GM19397 (cell line): ENCODE measurements around the gene MMD.
"Not testable (repeated sequence)": the region's sequence is repeated elsewhere in the genome, so short reads cannot be mapped to it uniquely, and the experiment has no call there.

Experiments used
- ATAC-seq: cut with Tn5 transposase; IDR thresholded peaks from one replicate; pipeline ENCODE4 v1.9.1; 2021; ENCODE audit warnings: mild to moderate bottlenecking, moderate library complexity; ENCODE audit not compliant: unreplicated experiment

Gene MMD

GRCh38 chr17:55424893-55425540 is 3.4 kb upstream of the MMD start:
- ATAC-seq: no peak

- ATAC-seq: no peak
These were observed 1.9 kb upstream of the MMD start for GRCh38 chr17:55423535-55423934.

GRCh38 chr17:55422828-55423164 is 1.2 kb upstream of the MMD start:
- not testable (repeated sequence) for ATAC-seq

- ATAC-seq: no peak
These were observed 858 bp downstream of the MMD start for GRCh38 chr17:55420776-55421178.

- peak; percentile 25 for ATAC-seq
These were observed 1.4 kb downstream of the MMD start for GRCh38 chr17:55420067-55420775.

GRCh38 chr17:55418369-55419268 is 3.0 kb downstream of the MMD start:
- no peak for ATAC-seq

- ATAC-seq: no peak
These were observed 4.0 kb downstream of the MMD start for GRCh38 chr17:55417411-55418268.

- ATAC-seq: no peak
These were observed 5.1 kb downstream of the MMD start for GRCh38 chr17:55416470-55417052.

- no peak for ATAC-seq
These were observed 5.6 kb downstream of the MMD start for GRCh38 chr17:55416000-55416399.

- no peak for ATAC-seq
These were observed 6.7 kb downstream of the MMD start for GRCh38 chr17:55414983-55415382.

- no peak for ATAC-seq
These were observed 7.7 kb downstream of the MMD start for GRCh38 chr17:55413825-55414489.

- no peak for ATAC-seq
These were observed 10.2 kb downstream of the MMD start for GRCh38 chr17:55411463-55411855.

GRCh38 chr17:55410722-55411462 is 10.7 kb downstream of the MMD start:
- ATAC-seq: no peak

- no peak for ATAC-seq
These were observed 12.4 kb downstream of the MMD start for GRCh38 chr17:55409030-55409800.

- no peak for ATAC-seq
These were observed 13.7 kb downstream of the MMD start for GRCh38 chr17:55407641-55408566.

GRCh38 chr17:55405600-55405999 is 16.0 kb downstream of the MMD start:
- ATAC-seq: no peak

- ATAC-seq: not testable (repeated sequence)
These were observed 17.4 kb downstream of the MMD start for GRCh38 chr17:55404197-55404596.
